Measurements from ENCODE around the gene SLC25A21. TPM values are rescaled to one million over a fixed set of nuclear protein-coding genes. Genes with fewer than 3 reads are reported as not detected.

SLC25A21 gene
- total and polyA plus RNA-seq, 10 of the 15 experiments (the other 5 are each of a cell fraction or from before 2014, with no cell fraction given): 0.06 to 0.72 (median 0.17) TPM; not detected in 3

DNA sequence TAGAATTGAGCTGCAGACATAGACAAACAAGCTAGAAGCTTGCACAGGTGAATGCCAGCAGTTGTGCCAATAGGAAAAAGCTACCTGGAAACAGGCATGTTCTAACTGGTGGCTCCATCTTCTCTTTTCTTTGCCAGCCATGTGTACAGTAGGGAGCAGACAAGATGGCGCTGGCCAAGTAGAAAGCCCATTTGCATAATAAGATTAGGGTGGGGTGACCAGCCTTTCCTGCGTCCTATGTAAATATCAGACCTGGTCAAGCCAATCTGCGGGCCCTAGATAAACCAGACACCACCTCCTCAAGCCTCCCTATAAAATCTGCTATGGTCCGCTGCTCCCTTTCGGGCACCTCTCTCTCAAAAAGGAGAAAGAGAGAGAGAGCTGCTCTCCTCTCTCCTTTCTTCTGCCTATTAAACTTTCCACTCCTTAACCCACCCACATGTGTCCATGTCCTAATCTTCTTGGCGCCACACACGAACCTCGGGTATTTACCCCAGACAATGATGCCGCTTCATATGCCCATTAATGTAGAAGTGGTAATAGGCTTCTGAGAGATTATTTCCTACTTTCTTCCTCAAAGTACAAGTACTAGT, 201.0 kb downstream of the SLC25A21 start:
- no peaks in the 10 kb centered on the region for H3K9me3 ChIP-seq (replicated peaks; ENCODE audit: control insufficient read depth, insufficient read depth, low read length)
- ChIA-PET SMC1A (ENCODE audit: uncharacterized antibody, unreplicated experiment) (no interaction called here), RAD21 (ENCODE audit: unreplicated experiment) (no interaction called here), CTCF (no interaction called here), POLR2A (no interaction called here)
- no peak overlapping the region for H3K4me3 ChIP-seq
- H3K4me2 ChIP-seq (ENCODE audit: control insufficient read depth, insufficient read depth): no peak overlapping the region
- H3K36me3 ChIP-seq (ENCODE audit: control insufficient read depth in 2 of 2, insufficient read depth in 2 of 2, low read length in 1 of 2): no peaks in the 10 kb centered on the region
- no TSS peak for BruUV-seq (replicated peaks)
- H3K27me3 ChIP-seq (replicated peaks in 1 of 2; ENCODE audit: control insufficient read depth in 2 of 2, insufficient read depth in 2 of 2, low read length in 1 of 2): no peaks in the 10 kb centered on the region
- 26% methylated on average over 9 of the region's 9 CpGs for WGBS (ENCODE audit: insufficient coverage, insufficient replicate concordance, low lambda C conversion rate, missing lambda C conversion rate)
- no peak overlapping the region for H2AFZ ChIP-seq (ENCODE audit: control insufficient read depth, low read depth, low read length)
- no peak for TF ChIP-seq RAD51 (IDR thresholded peaks at IDR 0.05)
- TF ChIP-seq, protein P1, sequence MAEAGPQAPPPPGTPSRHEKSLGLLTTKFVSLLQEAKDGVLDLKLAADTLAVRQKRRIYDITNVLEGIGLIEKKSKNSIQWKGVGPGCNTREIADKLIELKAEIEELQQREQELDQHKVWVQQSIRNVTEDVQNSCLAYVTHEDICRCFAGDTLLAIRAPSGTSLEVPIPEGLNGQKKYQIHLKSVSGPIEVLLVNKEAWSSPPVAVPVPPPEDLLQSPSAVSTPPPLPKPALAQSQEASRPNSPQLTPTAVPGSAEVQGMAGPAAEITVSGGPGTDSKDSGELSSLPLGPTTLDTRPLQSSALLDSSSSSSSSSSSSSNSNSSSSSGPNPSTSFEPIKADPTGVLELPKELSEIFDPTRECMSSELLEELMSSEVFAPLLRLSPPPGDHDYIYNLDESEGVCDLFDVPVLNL (IDR thresholded peaks at IDR 0.05; ENCODE audit: low read depth, low read length): no peak
- no peak for TF ChIP-seq CHD1 (IDR thresholded peaks at IDR 0.05; ENCODE audit: low read depth, low read length)
- no peak for TF ChIP-seq ASH2L (IDR thresholded peaks at IDR 0.05; ENCODE audit: borderline replicate concordance, low read depth)
- no peak for TF ChIP-seq ZNF217 (IDR thresholded peaks at IDR 0.05)
- TF ChIP-seq POLR2AphosphoS5 (IDR thresholded peaks at IDR 0.05; ENCODE audit: low read length): no peak
- TF ChIP-seq SUPT20H (IDR thresholded peaks at IDR 0.05; ENCODE audit: borderline replicate concordance, control insufficient read depth, low read depth, low read length): no peak
- TF ChIP-seq ZNF384 (IDR thresholded peaks at IDR 0.05; ENCODE audit: borderline replicate concordance, low read depth, low read length): no peak
- H3K9ac ChIP-seq (ENCODE audit: control insufficient read depth, insufficient read depth, low read length): no peak overlapping the region
- no peaks in the 10 kb centered on the region for H4K20me1 ChIP-seq (ENCODE audit: control insufficient read depth, insufficient read depth)
- no peak overlapping the region for H3K27ac ChIP-seq (ENCODE audit: control insufficient read depth, insufficient read depth)
- H3K79me2 ChIP-seq (ENCODE audit: control insufficient read depth, insufficient read depth, low read length): no peaks in the 10 kb centered on the region
- intact Hi-C loops (cut with micrococcal nuclease; ENCODE audit: unreplicated experiment) (no loop called here), in situ Hi-C loops (cut with MboI) (no loop called here)
- ATAC-seq (no peak), FAIRE-seq (no peak), DNase-seq (ENCODE audit: low read depth, low spot score) (no peak)
- no peaks in the 10 kb centered on the region for H3K4me1 ChIP-seq (ENCODE audit: control insufficient read depth, insufficient read depth, low read length)

Measured in GM12878 (cell line).